Uterus (tissue), 2 donors: ENCODE results near the gene VWA3B.

Experiments
- POLR2A ChIP-seq, 2 donors: fragments of 450-650 bp; IDR thresholded peaks; one replicate each; pipeline ENCODE4 v1.6.1; 2016; ENCODE audit warnings: antibody characterized with exemption in 2 of 2, mild to moderate bottlenecking in 1 of 2, moderate library complexity in 1 of 2
- TF ChIP-seq, protein P1 (sequence below), 4 experiments: fragments of 200-600 bp in 2 of 4; fragments of 450-650 bp in 2 of 4; sonication (generic) in 2 of 4; IDR thresholded peaks; one replicate each; pipeline ENCODE4 v1.5.1; 2016 to 2019; ENCODE audit warnings: antibody characterized with exemption in 4 of 4, mild to moderate bottlenecking in 2 of 4, moderate library complexity in 1 of 4

- TF ChIP-seq, protein P1, sequence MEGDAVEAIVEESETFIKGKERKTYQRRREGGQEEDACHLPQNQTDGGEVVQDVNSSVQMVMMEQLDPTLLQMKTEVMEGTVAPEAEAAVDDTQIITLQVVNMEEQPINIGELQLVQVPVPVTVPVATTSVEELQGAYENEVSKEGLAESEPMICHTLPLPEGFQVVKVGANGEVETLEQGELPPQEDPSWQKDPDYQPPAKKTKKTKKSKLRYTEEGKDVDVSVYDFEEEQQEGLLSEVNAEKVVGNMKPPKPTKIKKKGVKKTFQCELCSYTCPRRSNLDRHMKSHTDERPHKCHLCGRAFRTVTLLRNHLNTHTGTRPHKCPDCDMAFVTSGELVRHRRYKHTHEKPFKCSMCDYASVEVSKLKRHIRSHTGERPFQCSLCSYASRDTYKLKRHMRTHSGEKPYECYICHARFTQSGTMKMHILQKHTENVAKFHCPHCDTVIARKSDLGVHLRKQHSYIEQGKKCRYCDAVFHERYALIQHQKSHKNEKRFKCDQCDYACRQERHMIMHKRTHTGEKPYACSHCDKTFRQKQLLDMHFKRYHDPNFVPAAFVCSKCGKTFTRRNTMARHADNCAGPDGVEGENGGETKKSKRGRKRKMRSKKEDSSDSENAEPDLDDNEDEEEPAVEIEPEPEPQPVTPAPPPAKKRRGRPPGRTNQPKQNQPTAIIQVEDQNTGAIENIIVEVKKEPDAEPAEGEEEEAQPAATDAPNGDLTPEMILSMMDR (IDR thresholded peaks at IDR 0.05) = no peak
- TF ChIP-seq POLR2A (IDR thresholded peaks at IDR 0.05) = no peak
These were observed 211.1 kb downstream of the VWA3B start for GRCh38 chr2:98297817-98298682.
